ENCODE data around the gene DPYSL5. TPM values are rescaled to one million over a fixed set of nuclear protein-coding genes. Genes with fewer than 3 reads are reported as not detected.

DPYSL5 gene
- total RNA-seq, 2 donors from 2014 or later = not detected

- Histone ChIP-seq H3K9me3 (no peaks in the 10 kb centered on the region), H3K27me3 (no peaks in the 10 kb centered on the region), H3K4me3 (no peak overlapping the region), H3K27ac (no peak overlapping the region), H3K36me3 (replicated peaks in 1 of 2; ENCODE audit: insufficient read depth in 1 of 2, low read depth in 2 of 2) (no peaks in the 10 kb centered on the region), H3K4me1 (no peaks in the 10 kb centered on the region)
- intact Hi-C loops (cut with DNase I) = loop anchor here (10.0 kb wide), 1 partner anchor 315 kb away; the partner anchor contains the start of gene DNAJC5G
- ATAC-seq = no peak
- 74 to 83% methylated on average over 2 of the region's 2 CpGs for WGBS, 2 donors
- TF ChIP-seq, protein P1, sequence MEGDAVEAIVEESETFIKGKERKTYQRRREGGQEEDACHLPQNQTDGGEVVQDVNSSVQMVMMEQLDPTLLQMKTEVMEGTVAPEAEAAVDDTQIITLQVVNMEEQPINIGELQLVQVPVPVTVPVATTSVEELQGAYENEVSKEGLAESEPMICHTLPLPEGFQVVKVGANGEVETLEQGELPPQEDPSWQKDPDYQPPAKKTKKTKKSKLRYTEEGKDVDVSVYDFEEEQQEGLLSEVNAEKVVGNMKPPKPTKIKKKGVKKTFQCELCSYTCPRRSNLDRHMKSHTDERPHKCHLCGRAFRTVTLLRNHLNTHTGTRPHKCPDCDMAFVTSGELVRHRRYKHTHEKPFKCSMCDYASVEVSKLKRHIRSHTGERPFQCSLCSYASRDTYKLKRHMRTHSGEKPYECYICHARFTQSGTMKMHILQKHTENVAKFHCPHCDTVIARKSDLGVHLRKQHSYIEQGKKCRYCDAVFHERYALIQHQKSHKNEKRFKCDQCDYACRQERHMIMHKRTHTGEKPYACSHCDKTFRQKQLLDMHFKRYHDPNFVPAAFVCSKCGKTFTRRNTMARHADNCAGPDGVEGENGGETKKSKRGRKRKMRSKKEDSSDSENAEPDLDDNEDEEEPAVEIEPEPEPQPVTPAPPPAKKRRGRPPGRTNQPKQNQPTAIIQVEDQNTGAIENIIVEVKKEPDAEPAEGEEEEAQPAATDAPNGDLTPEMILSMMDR (IDR thresholded peaks at IDR 0.05) = no peak
- TF ChIP-seq POLR2A (IDR thresholded peaks at IDR 0.05) = no peak
- no peak for DNase-seq
Measured at GRCh38 chr2:26959331-26959730, 111.4 kb downstream of the DPYSL5 start.

DNA sequence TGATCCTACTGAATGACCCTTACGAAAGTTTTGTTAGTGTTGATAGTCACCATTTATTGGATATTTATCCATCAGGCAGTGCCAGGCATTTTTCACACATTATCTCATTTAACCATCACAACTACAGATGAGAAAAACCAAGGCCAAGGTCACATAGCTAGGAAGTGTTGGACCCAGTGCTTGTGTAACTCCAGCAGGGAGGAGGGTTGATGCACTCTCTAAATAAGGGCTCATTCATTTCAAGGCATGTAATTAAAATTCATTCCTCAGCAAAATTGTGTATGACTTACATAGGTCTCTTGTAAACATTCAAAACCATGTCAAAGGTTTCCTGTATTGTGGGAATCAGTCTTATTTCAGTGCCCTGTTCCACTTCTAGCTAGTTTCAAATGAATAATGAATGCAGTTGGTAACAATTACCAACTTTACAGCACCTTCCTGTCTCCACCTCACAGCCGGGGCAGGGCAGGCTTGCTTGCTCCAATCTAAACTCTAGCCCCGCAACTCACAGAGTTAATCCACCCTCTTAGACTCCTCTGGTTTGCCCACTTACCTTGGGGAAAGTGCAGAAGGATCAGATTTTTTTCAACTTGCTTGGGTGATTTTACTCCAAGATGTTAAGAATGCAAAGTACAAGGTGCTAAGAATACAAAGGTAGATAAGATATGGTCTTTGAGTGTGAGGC, 116.7 kb downstream of the DPYSL5 start:
- Histone ChIP-seq H3K27ac (no peak overlapping the region), H3K27me3 (no peaks in the 10 kb centered on the region), H3K4me1 (no peaks in the 10 kb centered on the region), H3K4me3 (no peak overlapping the region), H3K9me3 (no peaks in the 10 kb centered on the region), H3K36me3 (replicated peaks in 1 of 2; ENCODE audit: insufficient read depth in 1 of 2, low read depth in 2 of 2) (no peaks in the 10 kb centered on the region)
- no peak for DNase-seq
- TF ChIP-seq, protein P1 (IDR thresholded peaks at IDR 0.05) = no peak
- no peak for TF ChIP-seq POLR2A (IDR thresholded peaks at IDR 0.05)
- no peak for ATAC-seq
- intact Hi-C loops (cut with DNase I) = loop anchor here (5.0 kb wide), 1 partner anchor 53 kb away; no protein-coding TSS in a partner anchor
- 41 to 44% methylated on average over 3 of the region's 3 CpGs for WGBS, 2 donors

- H3K36me3 ChIP-seq (replicated peaks in 1 of 2; ENCODE audit: insufficient read depth in 1 of 2, low read depth in 2 of 2) = no peaks in the 10 kb centered on the region
- no peak for ATAC-seq
- no peaks in the 10 kb centered on the region for H3K27me3 ChIP-seq
- intact Hi-C loops (cut with DNase I) = no loop called here
- H3K9me3 ChIP-seq = no peaks in the 10 kb centered on the region
- H3K27ac ChIP-seq = no peak overlapping the region
- peaks cover 21% of the 10 kb centered on the region for H3K4me1 ChIP-seq
- no peak for DNase-seq
- 61 to 69% methylated on average over 3 of the region's 3 CpGs for WGBS, 2 donors
- no peak overlapping the region for H3K4me3 ChIP-seq
- TF ChIP-seq, protein P1 (IDR thresholded peaks at IDR 0.05) = no peak
- no peak for TF ChIP-seq POLR2A (IDR thresholded peaks at IDR 0.05)
Measured at GRCh38 chr2:26968001-26968400, 120.1 kb downstream of the DPYSL5 start.

GRCh38 chr2:26969077-26969844, 121.3 kb downstream of the DPYSL5 start:
- Histone ChIP-seq H3K9me3 (no peaks in the 10 kb centered on the region), H3K27ac (no peak overlapping the region), H3K27me3 (no peaks in the 10 kb centered on the region), H3K36me3 (replicated peaks in 1 of 2; ENCODE audit: insufficient read depth in 1 of 2, low read depth in 2 of 2) (no peaks in the 10 kb centered on the region), H3K4me1 (peaks cover 21% of the 10 kb centered on the region), H3K4me3 (no peak overlapping the region)
- no peak for DNase-seq
- ATAC-seq = no peak
- WGBS, 2 donors = 47 to 51% methylated on average over 10 of the region's 10 CpGs
- TF ChIP-seq, protein P1 (IDR thresholded peaks at IDR 0.05) = no peak
- TF ChIP-seq POLR2A (IDR thresholded peaks at IDR 0.05) = no peak
- intact Hi-C loops (cut with DNase I) = no loop called here

Measured in body of pancreas (tissue), 4 donors.